GM21447 (cell line): ENCODE measurements around the gene UTP11.

ENCODE experiments used
- ATAC-seq: cut with Tn5 transposase; IDR thresholded peaks from one replicate; pipeline ENCODE4 v1.9.1; 2021; ENCODE audit not compliant: unreplicated experiment

Gene UTP11

GRCh38 chr1:38045401-38046332 is 33.1 kb downstream of the UTP11 start:
- peak; percentile 6 for ATAC-seq

- no peak for ATAC-seq
Measured at GRCh38 chr1:38046333-38046883, 33.9 kb downstream of the UTP11 start, which contains the start of gene POU3F1. POU3F1 (minus strand) TSS chr1:38046793; CDS start chr1:38046743, 50 bp downstream.

GRCh38 chr1:38046884-38047602 is 34.5 kb downstream of the UTP11 start:
- peak; percentile 54 for ATAC-seq

GRCh38 chr1:38047603-38048141 is 35.1 kb downstream of the UTP11 start:
- no peak for ATAC-seq

GRCh38 chr1:38050397-38051078 is 38.0 kb downstream of the UTP11 start:
- ATAC-seq = no peak

GRCh38 chr1:38051079-38051543 is 38.6 kb downstream of the UTP11 start:
- ATAC-seq = no peak

- ATAC-seq = peak; percentile 56
Measured at GRCh38 chr1:38052750-38053415, 40.3 kb downstream of the UTP11 start.

- ATAC-seq = no peak
Measured at GRCh38 chr1:38053416-38054091, 41.0 kb downstream of the UTP11 start.

GRCh38 chr1:38055398-38055797 is 42.9 kb downstream of the UTP11 start:
- ATAC-seq = no peak

GRCh38 chr1:38055965-38056364 is 43.4 kb downstream of the UTP11 start:
- ATAC-seq = no peak

GRCh38 chr1:38059635-38060250 is 47.2 kb downstream of the UTP11 start:
- ATAC-seq = no peak

- no peak for ATAC-seq
Measured at GRCh38 chr1:38060498-38060897, 48.0 kb downstream of the UTP11 start.

GRCh38 chr1:38061290-38061689 is 48.8 kb downstream of the UTP11 start:
- no peak for ATAC-seq

- ATAC-seq = peak; percentile 82
Measured at GRCh38 chr1:38061883-38062328, 49.4 kb downstream of the UTP11 start.

GRCh38 chr1:38062361-38063288 is 50.1 kb downstream of the UTP11 start:
- ATAC-seq = no peak

- ATAC-seq = no peak
Measured at GRCh38 chr1:38063616-38064015, 51.1 kb downstream of the UTP11 start.

- no peak for ATAC-seq
Measured at GRCh38 chr1:38064197-38064903, 51.8 kb downstream of the UTP11 start.
